ENCODE data around the gene UXS1.
"Not testable (repeated sequence)": the region's sequence is repeated elsewhere in the genome, so short reads cannot be mapped to it uniquely, and the experiment has no call there.

Gene UXS1

GRCh38 chr2:106159866-106160785 lies 34.0 kb downstream of the UXS1 start:
- DNase-seq = no peak

- no peak for DNase-seq
Observed at GRCh38 chr2:106158871-106159270, 35.2 kb downstream of the UXS1 start.

GRCh38 chr2:106158131-106158530 lies 36.0 kb downstream of the UXS1 start:
- DNase-seq = no peak

GRCh38 chr2:106157416-106157815 lies 36.7 kb downstream of the UXS1 start:
- DNase-seq = no peak

- no peak for DNase-seq
Observed at GRCh38 chr2:106156305-106157296, 37.5 kb downstream of the UXS1 start.

GRCh38 chr2:106153781-106154180 lies 40.3 kb downstream of the UXS1 start:
- no peak for DNase-seq

GRCh38 chr2:106147665-106148064 lies 46.4 kb downstream of the UXS1 start:
- no peak for DNase-seq

- no peak for DNase-seq
Observed at GRCh38 chr2:106147159-106147558, 46.9 kb downstream of the UXS1 start.

GRCh38 chr2:106144621-106145331 lies 49.3 kb downstream of the UXS1 start:
- no peak for DNase-seq

- no peak for DNase-seq
Observed at GRCh38 chr2:106143495-106144215, 50.4 kb downstream of the UXS1 start.

- no peak for DNase-seq
Observed at GRCh38 chr2:106142683-106143082, 51.4 kb downstream of the UXS1 start.

- no peak for DNase-seq
Observed at GRCh38 chr2:106140913-106141312, 53.2 kb downstream of the UXS1 start.

- no peak for DNase-seq
Observed at GRCh38 chr2:106140113-106140512, 54.0 kb downstream of the UXS1 start.

GRCh38 chr2:106139238-106139935 lies 54.7 kb downstream of the UXS1 start:
- no peak for DNase-seq

- no peak for DNase-seq
Observed at GRCh38 chr2:106138543-106139237, 55.4 kb downstream of the UXS1 start.

- no peak for DNase-seq
Observed at GRCh38 chr2:106137731-106138521, 56.2 kb downstream of the UXS1 start.

- not testable (repeated sequence) for DNase-seq
Observed at GRCh38 chr2:106131192-106131591, 62.9 kb downstream of the UXS1 start.

GRCh38 chr2:106130251-106130998 lies 63.7 kb downstream of the UXS1 start:
- no peak for DNase-seq

- DNase-seq = no peak
Observed at GRCh38 chr2:106129592-106129991, 64.5 kb downstream of the UXS1 start.
